Astrocyte (in vitro differentiated cells and primary cell): ENCODE data around the gene PCLO. TPM values are rescaled to one million over a fixed set of nuclear protein-coding genes. Genes with fewer than 3 reads are reported as not detected.

ENCODE experiments used
- DNase-seq: peaks from one replicate; pipeline ENCODE4 v3.0.0-alpha.2; 2010; ENCODE audit warnings: low read depth
- FAIRE-seq: peaks from 2 replicates; lab custom pipeline; 2011; peaks lifted over from hg19 to GRCh38; lab: Jason Lieb, UNC
- H2AFZ ChIP-seq: 2 replicates; pipeline ENCODE4 v1.6.0; 2012; ENCODE audit warnings: low read depth, low read length, inconsistent platforms
- H3K27ac ChIP-seq: 2 replicates; pipeline ENCODE4 v1.5.1; 2011; ENCODE audit warnings: low read depth, low read length, inconsistent platforms
- H3K27me3 ChIP-seq: 2 replicates; pipeline ENCODE4 v1.6.0; 2011; ENCODE audit warnings: low read length, inconsistent platforms; ENCODE audit not compliant: insufficient read depth
- H3K36me3 ChIP-seq: 2 replicates; pipeline ENCODE4 v1.5.1; 2011; ENCODE audit warnings: low read length, inconsistent platforms; ENCODE audit not compliant: insufficient read depth
- H3K4me1 ChIP-seq: 2 replicates; pipeline ENCODE4 v1.5.1; 2011; ENCODE audit warnings: low read length, inconsistent platforms; ENCODE audit not compliant: insufficient read depth
- H3K4me2 ChIP-seq: 2 replicates; pipeline ENCODE4 v1.6.0; 2012; ENCODE audit warnings: low read length, inconsistent platforms
- H3K4me3 ChIP-seq: 2 replicates; pipeline ENCODE4 v1.5.1; 2011; ENCODE audit warnings: low read depth, mild to moderate bottlenecking, low read length, inconsistent platforms; ENCODE audit not compliant: insufficient read depth
- H3K79me2 ChIP-seq: 2 replicates; pipeline ENCODE4 v1.6.0; 2012; ENCODE audit warnings: mild to moderate bottlenecking, low read length, inconsistent platforms; ENCODE audit not compliant: insufficient read depth
- H3K9ac ChIP-seq: 2 replicates; pipeline ENCODE4 v1.6.0; 2012; ENCODE audit warnings: mild to moderate bottlenecking, low read length, inconsistent platforms
- H3K9me3 ChIP-seq: 2 replicates; pipeline ENCODE4 v1.5.1; 2012; ENCODE audit warnings: low read depth, mild to moderate bottlenecking, low read length, inconsistent platforms; ENCODE audit not compliant: insufficient read depth
- H4K20me1 ChIP-seq: 2 replicates; pipeline ENCODE4 v1.6.0; 2012; ENCODE audit warnings: low read length, inconsistent platforms; ENCODE audit not compliant: insufficient read depth
- H3K27ac Mint-ChIP-seq: one replicate; pipeline ENCODE4 v1.8.0; 2021; ENCODE audit warnings: mild to moderate bottlenecking, mixed read lengths; ENCODE audit not compliant: unreplicated experiment
- H3K27me3 Mint-ChIP-seq: one replicate; pipeline ENCODE4 v1.8.0; 2021; ENCODE audit warnings: low read depth, mixed read lengths; ENCODE audit not compliant: unreplicated experiment
- H3K36me3 Mint-ChIP-seq: one replicate; pipeline ENCODE4 v1.8.0; 2021; ENCODE audit warnings: low read depth, mixed read lengths; ENCODE audit not compliant: unreplicated experiment
- H3K4me1 Mint-ChIP-seq: one replicate; pipeline ENCODE4 v1.8.0; 2021; ENCODE audit warnings: low read depth, mixed read lengths; ENCODE audit not compliant: unreplicated experiment
- H3K4me3 Mint-ChIP-seq: one replicate; pipeline ENCODE4 v1.8.0; 2021; ENCODE audit warnings: mild to moderate bottlenecking, moderate library complexity, mixed read lengths; ENCODE audit not compliant: unreplicated experiment
- H3K9me3 Mint-ChIP-seq: one replicate; pipeline ENCODE4 v1.8.0; 2021; ENCODE audit warnings: mild to moderate bottlenecking, mixed read lengths; ENCODE audit not compliant: unreplicated experiment
- CTCF ChIP-seq: IDR thresholded peaks from 2 replicates; pipeline ENCODE4 v1.5.1; 2011; ENCODE audit warnings: low read depth, mild to moderate bottlenecking, inconsistent platforms, low read length, moderate library complexity; ENCODE audit not compliant: insufficient read depth
- EZH2 ChIP-seq: IDR thresholded peaks from 2 replicates; pipeline ENCODE4 v1.6.1; 2012; ENCODE audit warnings: mild to moderate bottlenecking, low read length, inconsistent platforms; ENCODE audit not compliant: insufficient read depth
- total RNA-seq: library from RNA; stranded (reverse); gene quantifications from 2 replicates; pipeline ENCODE4 v1.2.1, GENCODE V29; 2021

Gene PCLO
- total RNA-seq, 1 donor from 2014 or later = 3.0 TPM

- no peaks in the 10 kb centered on the region for H3K9me3 Mint-ChIP-seq
- no peak overlapping the region for H3K27ac Mint-ChIP-seq
- Histone ChIP-seq H2AFZ (no peak overlapping the region), H3K4me3 (no peak overlapping the region), H3K4me2 (no peak overlapping the region), H4K20me1 (no peaks in the 10 kb centered on the region), H3K27ac (no peak overlapping the region), H3K9me3 (no peaks in the 10 kb centered on the region), H3K27me3 (no peaks in the 10 kb centered on the region), H3K4me1 (no peaks in the 10 kb centered on the region), H3K9ac (no peak overlapping the region), H3K36me3 (no peaks in the 10 kb centered on the region), H3K79me2 (no peaks in the 10 kb centered on the region)
- no peak overlapping the region for H3K4me3 Mint-ChIP-seq
- no peak for DNase-seq
- TF ChIP-seq CTCF (no peak), EZH2 (no peak)
- FAIRE-seq = no peak
- H3K36me3 Mint-ChIP-seq = no peaks in the 10 kb centered on the region
- H3K4me1 Mint-ChIP-seq = peaks cover 2% of the 10 kb centered on the region
- H3K27me3 Mint-ChIP-seq = no peaks in the 10 kb centered on the region
Observed at GRCh38 chr7:83060218-83060617, 102.5 kb downstream of the PCLO start.

GRCh38 chr7:83058667-83059066, 104.0 kb downstream of the PCLO start:
- H3K4me3 ChIP-seq = no peak overlapping the region
- H3K4me1 Mint-ChIP-seq = peaks cover 2% of the 10 kb centered on the region
- H3K4me1 ChIP-seq = no peaks in the 10 kb centered on the region
- DNase-seq = no peak
- no peak overlapping the region for H3K4me3 Mint-ChIP-seq
- no peak overlapping the region for H3K9ac ChIP-seq
- H3K36me3 ChIP-seq = no peaks in the 10 kb centered on the region
- H2AFZ ChIP-seq = no peak overlapping the region
- H3K27ac Mint-ChIP-seq = no peak overlapping the region
- no peaks in the 10 kb centered on the region for H3K9me3 Mint-ChIP-seq
- H3K79me2 ChIP-seq = no peaks in the 10 kb centered on the region
- no peak for FAIRE-seq
- no peak overlapping the region for H3K4me2 ChIP-seq
- no peaks in the 10 kb centered on the region for H3K27me3 ChIP-seq
- H3K36me3 Mint-ChIP-seq = no peaks in the 10 kb centered on the region
- no peaks in the 10 kb centered on the region for H4K20me1 ChIP-seq
- no peaks in the 10 kb centered on the region for H3K27me3 Mint-ChIP-seq
- TF ChIP-seq CTCF = no peak
- no peak for TF ChIP-seq EZH2
- H3K27ac ChIP-seq = no peak overlapping the region
- H3K9me3 ChIP-seq = no peaks in the 10 kb centered on the region

- Histone ChIP-seq H3K4me3 (no peak overlapping the region), H3K36me3 (no peaks in the 10 kb centered on the region), H2AFZ (no peak overlapping the region), H3K79me2 (no peaks in the 10 kb centered on the region), H3K4me1 (no peaks in the 10 kb centered on the region), H3K9ac (no peak overlapping the region), H3K27ac (no peak overlapping the region), H4K20me1 (no peaks in the 10 kb centered on the region), H3K4me2 (no peak overlapping the region), H3K27me3 (no peaks in the 10 kb centered on the region), H3K9me3 (no peaks in the 10 kb centered on the region)
- Mint-ChIP-seq H3K27me3 (no peaks in the 10 kb centered on the region), H3K27ac (no peak overlapping the region), H3K4me3 (no peak overlapping the region), H3K9me3 (no peaks in the 10 kb centered on the region), H3K4me1 (peaks cover 3% of the 10 kb centered on the region), H3K36me3 (no peaks in the 10 kb centered on the region)
- no peak for DNase-seq
- no peak for TF ChIP-seq EZH2
- no peak for TF ChIP-seq CTCF
- FAIRE-seq = no peak
Observed at GRCh38 chr7:83055197-83055596, 107.5 kb downstream of the PCLO start.
